ENCODE measurements around the gene GNL1.
"Not testable (repeated sequence)": the region's sequence is repeated elsewhere in the genome, so short reads cannot be mapped to it uniquely, and the experiment has no call there.

The GNL1 gene

GRCh38 chr6:30516754-30517076, 39.6 kb downstream of the GNL1 start:
- not testable (repeated sequence) for H3K27me3 ChIP-seq (ENCODE audit: control insufficient read depth in 2 of 2, insufficient read depth in 2 of 2, low read length in 2 of 2); H3K9me3 ChIP-seq (ENCODE audit: control insufficient read depth in 2 of 2, low read length in 2 of 2); H3K36me3 ChIP-seq (ENCODE audit: control insufficient read depth in 2 of 2, insufficient read depth in 2 of 2, low read length in 2 of 2); H3K4me1 ChIP-seq (ENCODE audit: control insufficient read depth in 2 of 2, insufficient read depth in 2 of 2, low read length in 2 of 2)
- peak overlapping the region; percentile 57 to 84 for H3K4me3 ChIP-seq (ENCODE audit: low read length in 2 of 2)
- H3K27ac ChIP-seq (ENCODE audit: low read depth in 2 of 2, low read length in 2 of 2): peak overlapping the region; percentile 92 to 97
- H3K9ac ChIP-seq (ENCODE audit: low read depth in 1 of 2, low read length in 2 of 2): peak overlapping the region; percentile 68 to 92

GRCh38 chr6:30515944-30516753, 40.1 kb downstream of the GNL1 start:
- H3K27me3 ChIP-seq (ENCODE audit: control insufficient read depth in 2 of 2, insufficient read depth in 2 of 2, low read length in 2 of 2): no peaks in the 10 kb centered on the region
- peak overlapping the region; percentile 68 to 92 for H3K9ac ChIP-seq (ENCODE audit: low read depth in 1 of 2, low read length in 2 of 2)
- H3K36me3 ChIP-seq (ENCODE audit: control insufficient read depth in 2 of 2, insufficient read depth in 2 of 2, low read length in 2 of 2): no peaks in the 10 kb centered on the region
- H3K9me3 ChIP-seq (ENCODE audit: control insufficient read depth in 2 of 2, low read length in 2 of 2): no peaks in the 10 kb centered on the region
- H3K4me1 ChIP-seq (ENCODE audit: control insufficient read depth in 2 of 2, insufficient read depth in 2 of 2, low read length in 2 of 2): peaks cover 4% of the 10 kb centered on the region in 2 donors
- peak overlapping the region; percentile 92 to 97 for H3K27ac ChIP-seq (ENCODE audit: low read depth in 2 of 2, low read length in 2 of 2)
- H3K4me3 ChIP-seq (ENCODE audit: low read length in 2 of 2): peak overlapping the region; percentile 57 to 84

- Histone ChIP-seq H3K9me3 (ENCODE audit: control insufficient read depth in 2 of 2, low read length in 2 of 2) (no peaks in the 10 kb centered on the region), H3K27ac (ENCODE audit: low read depth in 2 of 2, low read length in 2 of 2) (peak overlapping the region; percentile 50 to 97)
These were observed 41.2 kb downstream of the GNL1 start for GRCh38 chr6:30515106-30515505.

GRCh38 chr6:30513451-30513850, 42.8 kb downstream of the GNL1 start:
- H3K4me1 ChIP-seq (ENCODE audit: control insufficient read depth in 2 of 2, insufficient read depth in 2 of 2, low read length in 2 of 2): peaks cover 5 to 6% of the 10 kb centered on the region in 2 donors

More at GRCh38 chr6:30515106-30515505, 41.2 kb downstream of the GNL1 start:
- H3K4me1 ChIP-seq (ENCODE audit: control insufficient read depth in 2 of 2, insufficient read depth in 2 of 2, low read length in 2 of 2): peaks cover 3 to 4% of the 10 kb centered on the region in 2 donors
- no peaks in the 10 kb centered on the region for H3K27me3 ChIP-seq (ENCODE audit: control insufficient read depth in 2 of 2, insufficient read depth in 2 of 2, low read length in 2 of 2)
- H3K36me3 ChIP-seq (ENCODE audit: control insufficient read depth in 2 of 2, insufficient read depth in 2 of 2, low read length in 2 of 2): no peaks in the 10 kb centered on the region
- no peak overlapping the region for H3K9ac ChIP-seq (ENCODE audit: low read depth in 1 of 2, low read length in 2 of 2)
- no peak overlapping the region for H3K4me3 ChIP-seq (ENCODE audit: low read length in 2 of 2)

GRCh38 chr6:30511169-30511546, 45.1 kb downstream of the GNL1 start:
- no peaks in the 10 kb centered on the region for H3K9me3 ChIP-seq (ENCODE audit: control insufficient read depth in 2 of 2, low read length in 2 of 2)
- H3K4me1 ChIP-seq (ENCODE audit: control insufficient read depth in 2 of 2, insufficient read depth in 2 of 2, low read length in 2 of 2): peaks cover 3 to 7% of the 10 kb centered on the region in 2 donors
- H3K4me3 ChIP-seq (ENCODE audit: low read length in 2 of 2): no peak overlapping the region
- no peak overlapping the region for H3K9ac ChIP-seq (ENCODE audit: low read depth in 1 of 2, low read length in 2 of 2)
- H3K36me3 ChIP-seq (ENCODE audit: control insufficient read depth in 2 of 2, insufficient read depth in 2 of 2, low read length in 2 of 2): no peaks in the 10 kb centered on the region
- no peaks in the 10 kb centered on the region for H3K27me3 ChIP-seq (ENCODE audit: control insufficient read depth in 2 of 2, insufficient read depth in 2 of 2, low read length in 2 of 2)
- no peak overlapping the region for H3K27ac ChIP-seq (ENCODE audit: low read depth in 2 of 2, low read length in 2 of 2)

More at GRCh38 chr6:30513451-30513850, 42.8 kb downstream of the GNL1 start:
- no peak overlapping the region for H3K4me3 ChIP-seq (ENCODE audit: low read length in 2 of 2)
- H3K9me3 ChIP-seq (ENCODE audit: control insufficient read depth in 2 of 2, low read length in 2 of 2): no peaks in the 10 kb centered on the region
- no peak overlapping the region for H3K9ac ChIP-seq (ENCODE audit: low read depth in 1 of 2, low read length in 2 of 2)
- H3K36me3 ChIP-seq (ENCODE audit: control insufficient read depth in 2 of 2, insufficient read depth in 2 of 2, low read length in 2 of 2): no peaks in the 10 kb centered on the region
- H3K27ac ChIP-seq (ENCODE audit: low read depth in 2 of 2, low read length in 2 of 2): no peak overlapping the region
- no peaks in the 10 kb centered on the region for H3K27me3 ChIP-seq (ENCODE audit: control insufficient read depth in 2 of 2, insufficient read depth in 2 of 2, low read length in 2 of 2)

- H3K4me1 ChIP-seq (ENCODE audit: control insufficient read depth in 2 of 2, insufficient read depth in 2 of 2, low read length in 2 of 2): peaks cover 3 to 7% of the 10 kb centered on the region in 2 donors
- H3K36me3 ChIP-seq (ENCODE audit: control insufficient read depth in 2 of 2, insufficient read depth in 2 of 2, low read length in 2 of 2): no peaks in the 10 kb centered on the region
- no peak overlapping the region for H3K9ac ChIP-seq (ENCODE audit: low read depth in 1 of 2, low read length in 2 of 2)
- no peak overlapping the region for H3K27ac ChIP-seq (ENCODE audit: low read depth in 2 of 2, low read length in 2 of 2)
- no peaks in the 10 kb centered on the region for H3K9me3 ChIP-seq (ENCODE audit: control insufficient read depth in 2 of 2, low read length in 2 of 2)
- no peak overlapping the region for H3K4me3 ChIP-seq (ENCODE audit: low read length in 2 of 2)
- no peaks in the 10 kb centered on the region for H3K27me3 ChIP-seq (ENCODE audit: control insufficient read depth in 2 of 2, insufficient read depth in 2 of 2, low read length in 2 of 2)
These were observed 45.7 kb downstream of the GNL1 start for GRCh38 chr6:30510419-30511168.

GRCh38 chr6:30508890-30509736, 47.2 kb downstream of the GNL1 start:
- Histone ChIP-seq H3K9me3 (ENCODE audit: control insufficient read depth in 2 of 2, low read length in 2 of 2) (no peaks in the 10 kb centered on the region), H3K27me3 (ENCODE audit: control insufficient read depth in 2 of 2, insufficient read depth in 2 of 2, low read length in 2 of 2) (no peaks in the 10 kb centered on the region), H3K4me1 (ENCODE audit: control insufficient read depth in 2 of 2, insufficient read depth in 2 of 2, low read length in 2 of 2) (peaks cover 3 to 7% of the 10 kb centered on the region in 2 donors), H3K27ac (ENCODE audit: low read depth in 2 of 2, low read length in 2 of 2) (peak overlapping the region; percentile 38 to 83), H3K9ac (ENCODE audit: low read depth in 1 of 2, low read length in 2 of 2) (peak overlapping the region; percentile 14 to 31), H3K4me3 (ENCODE audit: low read length in 2 of 2) (peak overlapping the region in 1 of 2 donors; percentile 56), H3K36me3 (ENCODE audit: control insufficient read depth in 2 of 2, insufficient read depth in 2 of 2, low read length in 2 of 2) (no peaks in the 10 kb centered on the region)

GRCh38 chr6:30507849-30508827, 48.2 kb downstream of the GNL1 start:
- peaks cover 3 to 7% of the 10 kb centered on the region in 2 donors for H3K4me1 ChIP-seq (ENCODE audit: control insufficient read depth in 2 of 2, insufficient read depth in 2 of 2, low read length in 2 of 2)

More at GRCh38 chr6:30507849-30508827, 48.2 kb downstream of the GNL1 start:
- Histone ChIP-seq H3K9ac (ENCODE audit: low read depth in 1 of 2, low read length in 2 of 2) (no peak overlapping the region), H3K9me3 (ENCODE audit: control insufficient read depth in 2 of 2, low read length in 2 of 2) (no peaks in the 10 kb centered on the region), H3K27ac (ENCODE audit: low read depth in 2 of 2, low read length in 2 of 2) (peak overlapping the region; percentile 38 to 83), H3K27me3 (ENCODE audit: control insufficient read depth in 2 of 2, insufficient read depth in 2 of 2, low read length in 2 of 2) (no peaks in the 10 kb centered on the region), H3K4me3 (ENCODE audit: low read length in 2 of 2) (peak overlapping the region in 1 of 2 donors; percentile 56), H3K36me3 (ENCODE audit: control insufficient read depth in 2 of 2, insufficient read depth in 2 of 2, low read length in 2 of 2) (no peaks in the 10 kb centered on the region)
